WTC11 (cell line): ENCODE results near the gene SORCS2. TPM values are rescaled to one million over a fixed set of nuclear protein-coding genes. Genes with fewer than 3 reads are reported as not detected.
A peak's percentile ranks its signal among the peaks of the same experiment; 100 is the strongest.

Experiments
- ATAC-seq: fragments of 200-7000 bp; cut with Tn5 transposase; 2 replicates; pipeline ENCODE4 v1.10.0; 2021; ENCODE audit warnings: mild to moderate bottlenecking, moderate library complexity
- CTCF ChIA-PET: fragments of 300-600 bp; sonication (Branson Sonifier 250); formaldehyde crosslinking; loops from one replicate; lab custom pipeline; 2021; ENCODE audit warnings: antibody characterized with exemption; lab: Charles Lee
- POLR2A ChIA-PET: fragments of 350-600 bp; sonication (Branson Sonifier 250); formaldehyde crosslinking; loops from one replicate; lab custom pipeline; 2021; ENCODE audit warnings: antibody characterized with exemption; lab: Charles Lee
- DNase-seq: peaks from one replicate; pipeline ENCODE4 v3.0.0; 2021; ENCODE audit warnings: low spot score
- H3K27ac Mint-ChIP-seq: 2 replicates; pipeline ENCODE4 v1.8.0; 2021; ENCODE audit warnings: mixed read lengths
- H3K27me3 Mint-ChIP-seq: 2 replicates; pipeline ENCODE4 v1.8.0; 2021; ENCODE audit warnings: low read depth, mild to moderate bottlenecking, moderate library complexity, mixed read lengths
- H3K36me3 Mint-ChIP-seq: 2 replicates; pipeline ENCODE4 v1.8.0; 2021; ENCODE audit warnings: mixed read lengths
- H3K4me1 Mint-ChIP-seq: 2 replicates; pipeline ENCODE4 v1.8.0; 2022; ENCODE audit warnings: mixed read lengths
- H3K4me3 Mint-ChIP-seq: 2 replicates; pipeline ENCODE4 v1.8.0; 2021; ENCODE audit warnings: mild to moderate bottlenecking, moderate library complexity, mixed read lengths
- H3K9me3 Mint-ChIP-seq: 2 replicates; pipeline ENCODE4 v1.8.0; 2021; ENCODE audit warnings: mixed read lengths
- E2F4 ChIP-seq: sonication (generic); formaldehyde crosslinking; IDR thresholded peaks from 2 replicates; pipeline ENCODE4 v1.8.1; 2022; ENCODE audit warnings: low read depth, mild to moderate bottlenecking, moderate library complexity, missing genetic modification reagents, borderline replicate concordance
- GABPB1 ChIP-seq: sonication (generic); formaldehyde crosslinking; IDR thresholded peaks from 2 replicates; pipeline ENCODE4 v1.8.1; 2023; ENCODE audit warnings: mild to moderate bottlenecking, missing genetic modification reagents
- JUN ChIP-seq: sonication (generic); formaldehyde crosslinking; IDR thresholded peaks from 2 replicates; pipeline ENCODE4 v1.8.0; 2023; ENCODE audit warnings: mild to moderate bottlenecking, missing genetic modification reagents
- KAT7 ChIP-seq: sonication (generic); formaldehyde crosslinking; IDR thresholded peaks from 2 replicates; pipeline ENCODE4 v1.8.1; 2023; ENCODE audit warnings: missing genetic modification reagents, mild to moderate bottlenecking, borderline replicate concordance
- MXD4 ChIP-seq: fragments of 250-450 bp; sonication (Bioruptor Pico); IDR thresholded peaks from 2 replicates; pipeline ENCODE4 v1.8.0; 2021; ENCODE audit warnings: mild to moderate bottlenecking, moderate library complexity, borderline replicate concordance
- NFATC4 ChIP-seq: fragments of 250-450 bp; sonication (Bioruptor Pico); IDR thresholded peaks from 2 replicates; pipeline ENCODE4 v1.9.0; 2021; ENCODE audit warnings: mild to moderate bottlenecking
- NFE2L1 ChIP-seq: sonication (generic); formaldehyde crosslinking; IDR thresholded peaks from 2 replicates; pipeline ENCODE4 v1.8.1; 2023; ENCODE audit warnings: missing genetic modification reagents
- PRDM15 ChIP-seq: sonication (generic); formaldehyde crosslinking; IDR thresholded peaks from 2 replicates; pipeline ENCODE4 v1.8.0; 2022; ENCODE audit warnings: missing genetic modification reagents
- PREB ChIP-seq: sonication (generic); formaldehyde crosslinking; IDR thresholded peaks from 2 replicates; pipeline ENCODE4 v1.8.1; 2022; ENCODE audit warnings: mild to moderate bottlenecking, missing genetic modification reagents, moderate library complexity, borderline replicate concordance
- RELA ChIP-seq: sonication (generic); formaldehyde crosslinking; IDR thresholded peaks from 2 replicates; pipeline ENCODE4 v1.8.1; 2022; ENCODE audit warnings: missing genetic modification reagents, mild to moderate bottlenecking, borderline replicate concordance
- SMAD4 ChIP-seq: sonication (generic); formaldehyde crosslinking; IDR thresholded peaks from 2 replicates; pipeline ENCODE4 v1.8.0; 2022; ENCODE audit warnings: mild to moderate bottlenecking, missing genetic modification reagents
- TCF7 ChIP-seq: sonication (generic); formaldehyde crosslinking; IDR thresholded peaks from 2 replicates; pipeline ENCODE4 v1.8.0; 2022; ENCODE audit warnings: mild to moderate bottlenecking, low read depth, missing genetic modification reagents, moderate library complexity
- ZNF121 ChIP-seq: sonication (generic); formaldehyde crosslinking; IDR thresholded peaks from 2 replicates; pipeline ENCODE4 v1.8.0; 2023; ENCODE audit warnings: missing genetic modification reagents
- ZNF138 ChIP-seq: sonication (generic); formaldehyde crosslinking; conservative IDR thresholded peaks from 2 replicates; pipeline ENCODE4 v1.8.1; 2022; ENCODE audit warnings: mild to moderate bottlenecking, moderate library complexity, missing genetic modification reagents
- ZNF219 ChIP-seq: sonication (generic); formaldehyde crosslinking; IDR thresholded peaks from 2 replicates; pipeline ENCODE4 v1.8.0; 2023; ENCODE audit warnings: missing genetic modification reagents, mild to moderate bottlenecking, borderline replicate concordance
- ZNF281 ChIP-seq: sonication (generic); formaldehyde crosslinking; IDR thresholded peaks from 2 replicates; pipeline ENCODE4 v1.8.0; 2023; ENCODE audit warnings: mild to moderate bottlenecking, missing genetic modification reagents
- ZNF416 ChIP-seq: fragments of 250-450 bp; sonication (Bioruptor Pico); IDR thresholded peaks from 2 replicates; pipeline ENCODE4 v1.9.0; 2021; ENCODE audit warnings: mild to moderate bottlenecking, inconsistent platforms
- ZNF423 ChIP-seq: fragments of 250-450 bp; sonication (Bioruptor Pico); IDR thresholded peaks from 2 replicates; pipeline ENCODE4 v2.1.2; 2022; ENCODE audit warnings: mild to moderate bottlenecking, moderate library complexity
- ZSCAN18 ChIP-seq: fragments of 250-450 bp; sonication (Bioruptor Pico); IDR thresholded peaks from 2 replicates; pipeline ENCODE4 v2.1.2; 2022; ENCODE audit warnings: mild to moderate bottlenecking, moderate library complexity
- total RNA-seq: library from RNA; stranded (reverse); gene quantifications from 3 replicates; pipeline ENCODE4 v1.2.3, GENCODE V29; 2021

SORCS2 gene
- total RNA-seq, 1 experiment from 2014 or later = 6.6 TPM

GRCh38 chr4:7326693-7327340, 134.5 kb downstream of the SORCS2 start:
- H3K4me1 Mint-ChIP-seq = peaks cover 9% of the 10 kb centered on the region

GRCh38 chr4:7327341-7327885, 135.1 kb downstream of the SORCS2 start:
- no peak for DNase-seq
- no peak for ATAC-seq
- Mint-ChIP-seq H3K27me3 (no peaks in the 10 kb centered on the region), H3K36me3 (no peaks in the 10 kb centered on the region), H3K9me3 (no peaks in the 10 kb centered on the region), H3K27ac (peak overlapping the region; percentile 70; the same call in 1 of the 2 replicates), H3K4me3 (no peak overlapping the region), H3K4me1 (peaks cover 6% of the 10 kb centered on the region)
- POLR2A ChIA-PET = no interaction called here
- CTCF ChIA-PET = interaction anchor here (1.4 kb wide), 1 partner anchor 9 kb away, joined by 7 read pairs; no protein-coding TSS in a partner anchor
- TF ChIP-seq RELA (CRISPR knock-in tag) (no peak), JUN (CRISPR knock-in tag) (no peak), SMAD4 (CRISPR knock-in tag) (no peak), ZNF416 (CRISPR knock-in tag) (no peak), KAT7 (CRISPR knock-in tag) (no peak), ZNF423 (no peak), PRDM15 (no peak), ZSCAN18 (CRISPR knock-in tag) (no peak), ZNF219 (CRISPR knock-in tag) (no peak), ZNF138 (CRISPR knock-in tag) (no peak)

More at GRCh38 chr4:7326693-7327340, 134.5 kb downstream of the SORCS2 start:
- TF ChIP-seq NFATC4 (CRISPR knock-in tag) (no peak), NFE2L1 (CRISPR knock-in tag) (no peak), TCF7 (CRISPR knock-in tag) (no peak), E2F4 (CRISPR knock-in tag) (no peak), ZNF121 (no peak), JUN (CRISPR knock-in tag) (no peak), ZNF423 (no peak), MXD4 (CRISPR knock-in tag) (no peak), ZNF281 (CRISPR knock-in tag) (no peak), PREB (CRISPR knock-in tag) (no peak), GABPB1 (CRISPR knock-in tag) (no peak)
- Mint-ChIP-seq H3K9me3 (no peaks in the 10 kb centered on the region), H3K4me3 (no peak overlapping the region), H3K27me3 (no peaks in the 10 kb centered on the region), H3K27ac (peak overlapping the region; percentile 70; the same call in 1 of the 2 replicates), H3K36me3 (no peaks in the 10 kb centered on the region)
- CTCF ChIA-PET = interaction anchor here (1.4 kb wide), 1 partner anchor 9 kb away, joined by 7 read pairs; no protein-coding TSS in a partner anchor
- POLR2A ChIA-PET = no interaction called here
- DNase-seq = no peak
- no peak for ATAC-seq
